Measurements from ENCODE around the gene VAV3. TPM values are rescaled to one million over a fixed set of nuclear protein-coding genes. Genes with fewer than 3 reads are reported as not detected.
A peak's percentile ranks its signal among the peaks of the same experiment; 100 is the strongest.

Gene VAV3
- polyA plus RNA-seq, 3 donors = 5.4 to 9.2 (median 9.0) TPM

- Histone ChIP-seq H3K4me1 (ENCODE audit: control insufficient read depth in 1 of 2, insufficient read depth in 2 of 2, low read length in 2 of 2) (peaks cover 30 to 41% of the 10 kb centered on the region in 2 donors), H3K4me3 (replicated peaks in 1 of 3; ENCODE audit: low read depth in 2 of 3, low read length in 3 of 3) (no peak overlapping the region), H3K27ac (ENCODE audit: low read depth in 1 of 2, low read length in 2 of 2) (no peak overlapping the region), H3K9me3 (replicated peaks in 1 of 2; ENCODE audit: control insufficient read depth in 1 of 2, insufficient read depth in 1 of 2, low read length in 2 of 2) (no peaks in the 10 kb centered on the region), H3K4me2 (replicated peaks; ENCODE audit: extremely low read depth, low read length, poor library complexity, severe bottlenecking) (peak overlapping the region; percentile 33), H3K79me2 (ENCODE audit: insufficient read depth, low read length) (no peaks in the 10 kb centered on the region), H2AFZ (ENCODE audit: insufficient read depth, low read depth, low read length, poor library complexity, severe bottlenecking) (no peak overlapping the region), H3K27me3 (ENCODE audit: control insufficient read depth in 2 of 2, insufficient read depth in 2 of 2, low read length in 2 of 2) (no peaks in the 10 kb centered on the region), H3K36me3 (replicated peaks in 1 of 2; ENCODE audit: control insufficient read depth in 1 of 2, insufficient read depth in 2 of 2, low read length in 2 of 2) (no peaks in the 10 kb centered on the region), H3K9ac (ENCODE audit: insufficient read depth, low read length, poor library complexity, severe bottlenecking) (no peak overlapping the region), H4K20me1 (ENCODE audit: insufficient read depth, low read length) (no peaks in the 10 kb centered on the region)
- WGBS (ENCODE audit: insufficient coverage) = 86% methylated on average over 1 of the region's 1 CpG
- Mint-ChIP-seq H3K27me3 (ENCODE audit: low read depth in 3 of 3) (peaks cover 0 to 2% (median 0%) of the 10 kb centered on the region in 3 donors), H3K36me3 (no peaks in the 10 kb centered on the region), H3K4me1 (peaks cover 40% of the 10 kb centered on the region), H3K27ac (peak overlapping the region in 1 of 7 donors; percentile 34), H3K9me3 (peaks cover 0 to 4% (median 0%) of the 10 kb centered on the region in 7 donors), H3K4me3 (no peak overlapping the region)
- no peak for TF ChIP-seq CTCF (IDR thresholded peaks at IDR 0.05)
- intact Hi-C loops (cut with micrococcal nuclease) = no loop called here
- peak in 1 of 3 donors; percentile 10 for DNase-seq
Observed at GRCh38 chr1:107534632-107535031, 430.3 kb downstream of the VAV3 start.

GRCh38 chr1:107533436-107533835, 431.5 kb downstream of the VAV3 start:
- H3K27ac ChIP-seq (ENCODE audit: low read depth in 1 of 2, low read length in 2 of 2) = no peak overlapping the region
- no peak overlapping the region for H3K9ac ChIP-seq (ENCODE audit: insufficient read depth, low read length, poor library complexity, severe bottlenecking)
- H3K79me2 ChIP-seq (ENCODE audit: insufficient read depth, low read length) = no peaks in the 10 kb centered on the region
- no peaks in the 10 kb centered on the region for H3K27me3 ChIP-seq (ENCODE audit: control insufficient read depth in 2 of 2, insufficient read depth in 2 of 2, low read length in 2 of 2)
- H3K9me3 ChIP-seq (replicated peaks in 1 of 2; ENCODE audit: control insufficient read depth in 1 of 2, insufficient read depth in 1 of 2, low read length in 2 of 2) = no peaks in the 10 kb centered on the region
- intact Hi-C loops (cut with micrococcal nuclease) = no loop called here
- WGBS (ENCODE audit: insufficient coverage) = no CpG with 5 or more reads among the region's 2 CpGs
- Mint-ChIP-seq H3K4me1 (peaks cover 40% of the 10 kb centered on the region), H3K27me3 (ENCODE audit: low read depth in 3 of 3) (peaks cover 0 to 2% (median 0%) of the 10 kb centered on the region in 3 donors), H3K4me3 (peak overlapping the region in 1 of 2 donors; percentile 58), H3K36me3 (no peaks in the 10 kb centered on the region), H3K9me3 (peaks cover 0 to 4% (median 0%) of the 10 kb centered on the region in 7 donors), H3K27ac (peak overlapping the region in 2 of 7 donors; percentile 6 to 30)
- H3K4me1 ChIP-seq (ENCODE audit: control insufficient read depth in 1 of 2, insufficient read depth in 2 of 2, low read length in 2 of 2) = peaks cover 30 to 41% of the 10 kb centered on the region in 2 donors
- H3K4me3 ChIP-seq (replicated peaks in 1 of 3; ENCODE audit: low read depth in 2 of 3, low read length in 3 of 3) = no peak overlapping the region
- DNase-seq = peak; percentile 21 to 56 (median 46)
- no peak for TF ChIP-seq CTCF (IDR thresholded peaks at IDR 0.05)
- no peaks in the 10 kb centered on the region for H3K36me3 ChIP-seq (replicated peaks in 1 of 2; ENCODE audit: control insufficient read depth in 1 of 2, insufficient read depth in 2 of 2, low read length in 2 of 2)
- H2AFZ ChIP-seq (ENCODE audit: insufficient read depth, low read depth, low read length, poor library complexity, severe bottlenecking) = no peak overlapping the region
- no peaks in the 10 kb centered on the region for H4K20me1 ChIP-seq (ENCODE audit: insufficient read depth, low read length)
- peak overlapping the region; percentile 6 for H3K4me2 ChIP-seq (replicated peaks; ENCODE audit: extremely low read depth, low read length, poor library complexity, severe bottlenecking)

Measured in CD14-positive monocyte (primary cell).